Measurements from ENCODE around the gene IGSF9. TPM values are rescaled to one million over a fixed set of nuclear protein-coding genes. Genes with fewer than 3 reads are reported as not detected.

The IGSF9 gene
- total and polyA plus RNA-seq, 10 of the 15 experiments (the other 5 are each of a cell fraction or from before 2014, with no cell fraction given), result 0.04 to 0.07 TPM; not detected in 8

- POLR2A ChIA-PET, result interaction anchor here (0.6 kb wide), 1 partner anchor 72 kb away, joined by 7 read pairs; no protein-coding TSS in a partner anchor
- Histone ChIP-seq H3K4me1 (ENCODE audit: control insufficient read depth, insufficient read depth, low read length) (no peaks in the 10 kb centered on the region; the same call in 1 of the 2 replicates), H3K27me3 (replicated peaks in 1 of 2; ENCODE audit: control insufficient read depth in 2 of 2, insufficient read depth in 2 of 2, low read length in 1 of 2) (peaks cover 10 to 22% of the 10 kb centered on the region in 2 experiments), H3K79me2 (ENCODE audit: control insufficient read depth, insufficient read depth, low read length) (no peaks in the 10 kb centered on the region), H2AFZ (ENCODE audit: control insufficient read depth, low read depth, low read length) (no peak overlapping the region), H4K20me1 (ENCODE audit: control insufficient read depth, insufficient read depth) (no peaks in the 10 kb centered on the region), H3K9ac (ENCODE audit: control insufficient read depth, insufficient read depth, low read length) (no peak overlapping the region), H3K4me3 (no peak overlapping the region), H3K4me2 (ENCODE audit: control insufficient read depth, insufficient read depth) (no peak overlapping the region), H3K36me3 (ENCODE audit: control insufficient read depth in 2 of 2, insufficient read depth in 2 of 2, low read length in 1 of 2) (no peaks in the 10 kb centered on the region), H3K27ac (ENCODE audit: control insufficient read depth, insufficient read depth) (no peak overlapping the region), H3K9me3 (replicated peaks; ENCODE audit: control insufficient read depth, insufficient read depth, low read length) (no peaks in the 10 kb centered on the region)
- in situ Hi-C loops (cut with MboI), result no loop called here
- WGBS (ENCODE audit: insufficient coverage, insufficient replicate concordance, low lambda C conversion rate, missing lambda C conversion rate), result 0% methylated on average over 1 of the region's 1 CpG
- RAD21 ChIA-PET (ENCODE audit: unreplicated experiment), result no interaction called here
- intact Hi-C loops (cut with micrococcal nuclease; ENCODE audit: unreplicated experiment), result no loop called here
- BruUV-seq (replicated peaks), result no TSS peak
- SMC1A ChIA-PET (ENCODE audit: uncharacterized antibody, unreplicated experiment), result no interaction called here
- DNase-seq (ENCODE audit: low read depth, low spot score), result no peak
- CTCF ChIA-PET, result interaction anchor here (2.8 kb wide), 1 partner anchor 60 kb away, joined by 12 read pairs; no protein-coding TSS in a partner anchor
- TF ChIP-seq CHD4 (IDR thresholded peaks at IDR 0.05), result no peak
- ATAC-seq, result no peak
- no peak for FAIRE-seq
Measured at GRCh38 chr1:159947942-159948341, 2.5 kb upstream of the IGSF9 start.

DNA sequence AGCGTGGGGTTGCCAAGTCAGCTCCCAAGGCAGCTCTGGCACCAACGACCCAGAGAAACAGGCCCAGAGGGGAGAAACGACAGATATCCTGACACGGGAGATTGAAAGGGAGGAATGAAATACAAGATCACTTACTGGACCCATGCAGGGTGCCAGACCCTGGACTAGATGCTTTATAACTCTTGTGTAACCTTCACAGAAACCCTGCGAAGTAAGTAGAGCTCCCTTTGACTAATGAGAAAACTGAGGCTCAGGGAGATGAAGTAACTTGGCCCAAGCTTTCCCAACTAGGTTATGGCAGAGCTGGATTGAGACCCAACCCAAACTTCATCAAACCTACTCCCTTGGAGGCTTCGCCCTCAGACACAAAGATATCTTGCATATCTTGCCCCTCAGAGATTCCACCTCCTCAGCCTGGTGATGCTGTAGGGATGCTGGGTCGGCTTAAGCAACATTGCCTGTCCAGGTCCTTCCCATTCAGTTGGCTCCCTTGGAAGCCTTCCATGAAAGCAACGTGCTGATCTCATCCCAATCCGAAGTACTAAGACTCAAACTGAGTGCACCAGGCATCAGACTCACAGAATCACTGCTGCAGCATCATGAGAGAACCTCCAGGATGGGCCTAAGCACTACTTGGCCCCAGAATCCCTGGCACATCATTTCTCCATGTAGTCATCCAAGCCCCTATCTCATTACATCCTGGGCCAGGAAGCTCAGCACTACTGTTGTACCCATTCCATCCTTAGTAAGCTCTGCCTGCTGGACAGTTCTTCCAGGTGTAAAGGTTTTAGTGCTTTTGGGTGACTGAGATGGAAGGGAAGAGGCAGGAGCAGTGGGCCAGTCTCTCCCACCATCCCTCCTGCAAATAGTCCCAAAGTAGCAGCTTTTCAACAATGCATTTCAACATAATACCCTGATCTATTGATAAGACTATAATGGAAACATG is 1.1 kb upstream of the IGSF9 start:
- in situ Hi-C loops (cut with MboI), result no loop called here
- ChIA-PET CTCF (interaction anchor here (0.9 to 2.8 kb wide), 5 partner anchors 11 to 148 kb away, joined by 3 to 12 read pairs (median 3); no protein-coding TSS in a partner anchor), SMC1A (ENCODE audit: uncharacterized antibody, unreplicated experiment) (no interaction called here), RAD21 (ENCODE audit: unreplicated experiment) (interaction anchor here (1.4 kb wide), 1 partner anchor 24 kb away, joined by 3 read pairs; no protein-coding TSS in a partner anchor), POLR2A (no interaction called here)
- Histone ChIP-seq H3K36me3 (ENCODE audit: control insufficient read depth in 2 of 2, insufficient read depth in 2 of 2, low read length in 1 of 2) (no peaks in the 10 kb centered on the region), H3K79me2 (ENCODE audit: control insufficient read depth, insufficient read depth, low read length) (no peaks in the 10 kb centered on the region), H3K27me3 (replicated peaks in 1 of 2; ENCODE audit: control insufficient read depth in 2 of 2, insufficient read depth in 2 of 2, low read length in 1 of 2) (peaks cover 7 to 26% of the 10 kb centered on the region in 2 experiments), H3K4me2 (ENCODE audit: control insufficient read depth, insufficient read depth) (no peak overlapping the region), H3K9me3 (replicated peaks; ENCODE audit: control insufficient read depth, insufficient read depth, low read length) (no peaks in the 10 kb centered on the region), H3K4me1 (ENCODE audit: control insufficient read depth, insufficient read depth, low read length) (no peaks in the 10 kb centered on the region; the same call in 1 of the 2 replicates), H3K9ac (ENCODE audit: control insufficient read depth, insufficient read depth, low read length) (no peak overlapping the region), H3K27ac (ENCODE audit: control insufficient read depth, insufficient read depth) (no peak overlapping the region), H4K20me1 (ENCODE audit: control insufficient read depth, insufficient read depth) (no peaks in the 10 kb centered on the region), H2AFZ (ENCODE audit: control insufficient read depth, low read depth, low read length) (no peak overlapping the region), H3K4me3 (no peak overlapping the region)
- no peak for FAIRE-seq
- WGBS (ENCODE audit: insufficient coverage, insufficient replicate concordance, low lambda C conversion rate, missing lambda C conversion rate), result 26% methylated on average over 9 of the region's 9 CpGs
- DNase-seq (ENCODE audit: low read depth, low spot score), result no peak
- intact Hi-C loops (cut with micrococcal nuclease; ENCODE audit: unreplicated experiment), result no loop called here
- BruUV-seq (replicated peaks), result no TSS peak
- ATAC-seq, result no peak
- TF ChIP-seq ATF2 (IDR thresholded peaks at IDR 0.05; ENCODE audit: low read length) (no peak), EP300 (IDR thresholded peaks at IDR 0.05; ENCODE audit: borderline replicate concordance in 1 of 2, control insufficient read depth in 1 of 2, low read depth in 2 of 2, low read length in 2 of 2) (no peak), ATF7 (IDR thresholded peaks at IDR 0.05; ENCODE audit: low read depth) (no peak), TCF3 (IDR thresholded peaks at IDR 0.05; ENCODE audit: borderline replicate concordance, insufficient read depth, low read depth, low read length) (no peak), MXI1 (IDR thresholded peaks at IDR 0.05; ENCODE audit: low read depth, low read length) (no peak), PML (IDR thresholded peaks at IDR 0.05; ENCODE audit: low read length) (no peak), MYB (IDR thresholded peaks at IDR 0.05; ENCODE audit: borderline replicate concordance, low read depth, low read length) (no peak), CREM (IDR thresholded peaks at IDR 0.05; ENCODE audit: low read depth) (no peak), NFIC (IDR thresholded peaks at IDR 0.05; ENCODE audit: low read depth, low read length) (no peak), TCF12 (IDR thresholded peaks at IDR 0.05; ENCODE audit: low read depth, low read length) (no peak), TBL1XR1 (IDR thresholded peaks at IDR 0.05; ENCODE audit: low read depth, low read length) (no peak), BCL11A (IDR thresholded peaks at IDR 0.05; ENCODE audit: low read depth, low read length) (no peak), HDAC2 (IDR thresholded peaks at IDR 0.05) (no peak)
- TF ChIP-seq, protein P1, sequence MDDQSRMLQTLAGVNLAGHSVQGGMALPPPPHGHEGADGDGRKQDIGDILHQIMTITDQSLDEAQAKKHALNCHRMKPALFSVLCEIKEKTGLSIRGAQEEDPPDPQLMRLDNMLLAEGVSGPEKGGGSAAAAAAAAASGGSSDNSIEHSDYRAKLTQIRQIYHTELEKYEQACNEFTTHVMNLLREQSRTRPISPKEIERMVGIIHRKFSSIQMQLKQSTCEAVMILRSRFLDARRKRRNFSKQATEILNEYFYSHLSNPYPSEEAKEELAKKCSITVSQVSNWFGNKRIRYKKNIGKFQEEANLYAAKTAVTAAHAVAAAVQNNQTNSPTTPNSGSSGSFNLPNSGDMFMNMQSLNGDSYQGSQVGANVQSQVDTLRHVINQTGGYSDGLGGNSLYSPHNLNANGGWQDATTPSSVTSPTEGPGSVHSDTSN (IDR thresholded peaks at IDR 0.05; ENCODE audit: insufficient replicate concordance, low read depth, low read length), result no peak
